A549 (cell line): ENCODE measurements around the gene PNPLA1.

Source experiments
- CEBPB ChIP-seq, 2 experiments: fragments of >200 bp in 1 of 2; sonication (Bioruptor Twin) in 1 of 2; formaldehyde crosslinking in 1 of 2; IDR thresholded peaks; 2 replicates each; pipeline ENCODE4 v1.6.1; 2012 to 2016
- EP300 ChIP-seq, 2 experiments: fragments of >200 bp; sonication (Bioruptor Twin); formaldehyde crosslinking; IDR thresholded peaks; 2 replicates in 1 of 2; 3 replicates in 1 of 2; pipeline ENCODE4 v1.6.1; 2016 to 2017
- KDM1A ChIP-seq: fragments of 200-600 bp; sonication (generic); IDR thresholded peaks from 2 replicates; pipeline ENCODE4 v1.6.1; 2016; ENCODE audit warnings: low read depth, mild to moderate bottlenecking
- MAFK ChIP-seq: fragments of 450-650 bp; IDR thresholded peaks from 2 replicates; pipeline ENCODE4 v1.6.1; 2014; ENCODE audit not compliant: partially characterized antibody
- TF ChIP-seq, protein P1 (sequence below): fragments of >200 bp; sonication (Bioruptor Twin); formaldehyde crosslinking; IDR thresholded peaks from 3 replicates; pipeline ENCODE4 v1.5.1; 2016

DNA sequence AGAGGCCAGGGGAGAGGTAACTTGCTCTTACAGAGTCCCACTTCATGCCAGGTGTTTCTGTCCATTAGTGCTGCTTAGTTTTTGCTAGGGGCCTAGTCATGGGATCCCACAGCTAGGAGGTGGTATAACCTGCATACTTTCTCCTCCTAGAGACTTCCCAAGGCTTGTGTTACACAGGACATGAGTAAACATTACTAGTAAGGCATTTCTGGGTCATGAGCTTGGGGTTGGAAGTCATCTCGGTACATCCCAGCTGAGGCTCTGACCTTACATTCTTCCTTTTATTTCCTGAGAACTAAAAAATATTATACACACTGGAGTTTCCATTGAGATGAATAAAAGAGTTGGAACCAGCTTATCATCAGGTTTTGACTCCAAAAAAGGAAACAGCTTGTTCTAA is 20.9 kb upstream of the PNPLA1 start:
- TF ChIP-seq, protein P1, sequence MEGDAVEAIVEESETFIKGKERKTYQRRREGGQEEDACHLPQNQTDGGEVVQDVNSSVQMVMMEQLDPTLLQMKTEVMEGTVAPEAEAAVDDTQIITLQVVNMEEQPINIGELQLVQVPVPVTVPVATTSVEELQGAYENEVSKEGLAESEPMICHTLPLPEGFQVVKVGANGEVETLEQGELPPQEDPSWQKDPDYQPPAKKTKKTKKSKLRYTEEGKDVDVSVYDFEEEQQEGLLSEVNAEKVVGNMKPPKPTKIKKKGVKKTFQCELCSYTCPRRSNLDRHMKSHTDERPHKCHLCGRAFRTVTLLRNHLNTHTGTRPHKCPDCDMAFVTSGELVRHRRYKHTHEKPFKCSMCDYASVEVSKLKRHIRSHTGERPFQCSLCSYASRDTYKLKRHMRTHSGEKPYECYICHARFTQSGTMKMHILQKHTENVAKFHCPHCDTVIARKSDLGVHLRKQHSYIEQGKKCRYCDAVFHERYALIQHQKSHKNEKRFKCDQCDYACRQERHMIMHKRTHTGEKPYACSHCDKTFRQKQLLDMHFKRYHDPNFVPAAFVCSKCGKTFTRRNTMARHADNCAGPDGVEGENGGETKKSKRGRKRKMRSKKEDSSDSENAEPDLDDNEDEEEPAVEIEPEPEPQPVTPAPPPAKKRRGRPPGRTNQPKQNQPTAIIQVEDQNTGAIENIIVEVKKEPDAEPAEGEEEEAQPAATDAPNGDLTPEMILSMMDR = no peak
- TF ChIP-seq KDM1A (no peak), CEBPB (IDR thresholded peaks at IDR 0.05) (no peak), MAFK (no peak), EP300 (IDR thresholded peaks at IDR 0.05) (no peak)
